IMR-90 (cell line): ENCODE measurements around the gene FLVCR2. TPM values are rescaled to one million over a fixed set of nuclear protein-coding genes. Genes with fewer than 3 reads are reported as not detected.

Experiments
- ATAC-seq: fragments of 200-7000 bp; cut with Tn5 transposase; 2 replicates; pipeline ENCODE4 v1.9.1; 2020; ENCODE audit warnings: low read depth, mild to moderate bottlenecking, moderate library complexity
- BruUV-seq: library from RNA; stranded (reverse); fragments of 400-500 nt; replicated peaks from 2 replicates; lab custom pipeline; 2021; lab: Mats Ljungman, UMichigan
- CTCF ChIA-PET: fragments of 300-600 bp; formaldehyde crosslinking; extraction: SDS; loops from one replicate; lab custom pipeline; 2021; ENCODE audit warnings: antibody characterized with exemption; lab: Yijun Ruan, JAX
- POLR2A ChIA-PET: fragments of 300-600 bp; sonication (Branson Sonifier 250); formaldehyde crosslinking; loops from one replicate; lab custom pipeline; 2022; ENCODE audit warnings: antibody characterized with exemption; ENCODE audit not compliant: unreplicated experiment; lab: Charles Lee
- DNase-seq: peaks from one replicate; pipeline ENCODE4 v3.0.0; 2013
- H2AFZ ChIP-seq: replicated peaks from 2 replicates; pipeline ENCODE3; 2013; ENCODE audit warnings: low read length, mild to moderate bottlenecking; ENCODE audit not compliant: poor library complexity
- H2AK5ac ChIP-seq: 2 replicates; pipeline ENCODE4 v1.6.1; 2013; ENCODE audit warnings: low read depth, low read length, inconsistent platforms
- H2AK9ac ChIP-seq: replicated peaks from 2 replicates; pipeline ENCODE3; 2013; ENCODE audit warnings: mild to moderate bottlenecking, low read depth, low read length, moderate library complexity; ENCODE audit not compliant: poor library complexity
- H2BK120ac ChIP-seq: 2 replicates; pipeline ENCODE4 v1.6.1; 2013; ENCODE audit warnings: low read depth, low read length, inconsistent platforms
- H2BK15ac ChIP-seq: 3 replicates; pipeline ENCODE4 v1.6.1; 2013; ENCODE audit warnings: low read depth, low read length, inconsistent platforms
- H2BK20ac ChIP-seq: 2 replicates; pipeline ENCODE4 v1.6.1; 2013; ENCODE audit warnings: low read depth, mild to moderate bottlenecking, inconsistent platforms, low read length, moderate library complexity
- H2BK5ac ChIP-seq: 2 replicates; pipeline ENCODE4 v1.6.1; 2013; ENCODE audit warnings: mild to moderate bottlenecking, low read depth, low read length, inconsistent platforms; ENCODE audit not compliant: poor library complexity, severe bottlenecking
- H3K14ac ChIP-seq: replicated peaks from 2 replicates; pipeline ENCODE4 v1.6.1; 2013; ENCODE audit warnings: low read depth, low read length, inconsistent platforms
- H3K18ac ChIP-seq: 2 replicates; pipeline ENCODE4 v1.6.1; 2013; ENCODE audit warnings: low read depth, low read length, control low read depth
- H3K23ac ChIP-seq: 2 replicates; pipeline ENCODE4 v1.6.1; 2013; ENCODE audit warnings: low read depth, low read length, inconsistent platforms
- H3K27ac ChIP-seq: 2 replicates; pipeline ENCODE4 v1.5.1; 2013; ENCODE audit warnings: mild to moderate bottlenecking, control low read depth, low read length; ENCODE audit not compliant: insufficient read depth
- H3K27me3 ChIP-seq: 2 replicates; pipeline ENCODE4 v1.6.1; 2013; ENCODE audit warnings: low read length; ENCODE audit not compliant: control insufficient read depth, insufficient read depth
- H3K36me3 ChIP-seq: 2 replicates; pipeline ENCODE4 v1.6.1; 2013; ENCODE audit warnings: low read length, mixed read lengths; ENCODE audit not compliant: control insufficient read depth, insufficient read depth
- H3K4ac ChIP-seq: 2 replicates; pipeline ENCODE4 v1.6.1; 2013; ENCODE audit warnings: low read depth, low read length, inconsistent platforms
- H3K4me1 ChIP-seq: 2 replicates; pipeline ENCODE4 v1.6.1; 2013; ENCODE audit warnings: low read length, mixed read lengths; ENCODE audit not compliant: control insufficient read depth, insufficient read depth
- H3K4me2 ChIP-seq: 2 replicates; pipeline ENCODE4 v1.6.1; 2013; ENCODE audit warnings: low read depth, mild to moderate bottlenecking, control low read depth, low read length, moderate library complexity
- H3K4me3 ChIP-seq: 2 replicates; pipeline ENCODE4 v1.5.1; 2013; ENCODE audit warnings: low read depth, mild to moderate bottlenecking, control low read depth, low read length, moderate library complexity; ENCODE audit not compliant: insufficient read depth
- H3K56ac ChIP-seq: 2 replicates; pipeline ENCODE4 v1.6.1; 2013; ENCODE audit warnings: low read length, inconsistent platforms; ENCODE audit not compliant: insufficient read depth; ENCODE audit errors: extremely low read depth
- H3K79me1 ChIP-seq, 2 experiments: 2 replicates each; pipeline ENCODE4 v1.6.1; 2013; ENCODE audit warnings: low read length in 2 of 2, inconsistent platforms in 1 of 2, low read depth in 1 of 2
- H3K9ac ChIP-seq: 2 replicates; pipeline ENCODE4 v1.6.1; 2013; ENCODE audit warnings: low read depth, low read length, control low read depth
- H3K9me1 ChIP-seq: 2 replicates; pipeline ENCODE4 v1.6.1; 2013; ENCODE audit warnings: low read length, inconsistent platforms; ENCODE audit not compliant: insufficient read depth
- H3K9me3 ChIP-seq: 2 replicates; pipeline ENCODE4 v1.6.1; 2013; ENCODE audit warnings: low read length; ENCODE audit not compliant: control insufficient read depth, insufficient read depth
- H4K20me1 ChIP-seq: 2 replicates; pipeline ENCODE4 v1.6.1; 2013; ENCODE audit warnings: low read length, inconsistent platforms; ENCODE audit not compliant: insufficient read depth
- H4K5ac ChIP-seq: 2 replicates; pipeline ENCODE4 v1.6.1; 2013; ENCODE audit warnings: mild to moderate bottlenecking, low read depth, low read length, control low read depth
- H4K8ac ChIP-seq, 2 experiments: 2 replicates each; pipeline ENCODE4 v1.6.1; 2013; ENCODE audit warnings: low read depth in 2 of 2, low read length in 2 of 2, control low read depth in 1 of 2, inconsistent platforms in 1 of 2
- H4K91ac ChIP-seq: 2 replicates; pipeline ENCODE4 v1.6.1; 2013; ENCODE audit warnings: low read depth, low read length, inconsistent platforms; ENCODE audit not compliant: insufficient read depth
- BHLHE40 ChIP-seq: fragments of 150-350 bp; IDR thresholded peaks from 2 replicates; pipeline ENCODE4 v1.6.1; 2016; ENCODE audit warnings: mild to moderate bottlenecking, low read depth, low read length
- CEBPB ChIP-seq: IDR thresholded peaks from 2 replicates; pipeline ENCODE4 v1.6.1; 2012; ENCODE audit warnings: low read depth, low read length, improper control_type of control experiment
- CHD1 ChIP-seq: IDR thresholded peaks from 2 replicates; pipeline ENCODE4 v1.6.1; 2012; ENCODE audit warnings: low read depth, low read length, improper control_type of control experiment
- CTCF ChIP-seq: conservative IDR thresholded peaks from 2 replicates; pipeline ENCODE4 v1.5.1; 2012; ENCODE audit warnings: mild to moderate bottlenecking, low read depth, low read length, improper control_type of control experiment
- ELK1 ChIP-seq: fragments of 150-350 bp; IDR thresholded peaks from 2 replicates; pipeline ENCODE4 v1.6.1; 2016; ENCODE audit warnings: low read depth, mild to moderate bottlenecking, low read length, moderate library complexity, borderline replicate concordance
- FOS ChIP-seq: fragments of 150-350 bp; IDR thresholded peaks from 2 replicates; pipeline ENCODE4 v1.6.1; 2016; ENCODE audit warnings: low read depth, low read length
- MAFK ChIP-seq: IDR thresholded peaks from 2 replicates; pipeline ENCODE4 v1.6.1; 2012; ENCODE audit warnings: low read depth, low read length, improper control_type of control experiment
- MAZ ChIP-seq: IDR thresholded peaks from 2 replicates; pipeline ENCODE4 v1.6.1; 2012; ENCODE audit warnings: low read depth, mild to moderate bottlenecking, low read length, improper control_type of control experiment, moderate library complexity, borderline replicate concordance
- MXI1 ChIP-seq: IDR thresholded peaks from 2 replicates; pipeline ENCODE4 v1.6.1; 2012; ENCODE audit warnings: low read depth, mild to moderate bottlenecking, low read length, moderate library complexity, borderline replicate concordance
- NFE2L2 ChIP-seq: fragments of 150-350 bp; IDR thresholded peaks from 2 replicates; pipeline ENCODE4 v1.6.1; 2016; ENCODE audit warnings: low read depth, mild to moderate bottlenecking, low read length
- POLR2A ChIP-seq: IDR thresholded peaks from 2 replicates; pipeline ENCODE4 v1.6.1; 2012; ENCODE audit warnings: mild to moderate bottlenecking, low read depth, low read length
- RAD21 ChIP-seq: IDR thresholded peaks from 2 replicates; pipeline ENCODE4 v1.6.1; 2012; ENCODE audit warnings: low read length, improper control_type of control experiment
- RCOR1 ChIP-seq: IDR thresholded peaks from 2 replicates; pipeline ENCODE4 v1.6.1; 2012; ENCODE audit warnings: mild to moderate bottlenecking, low read length, improper control_type of control experiment; ENCODE audit not compliant: insufficient replicate concordance
- RFX5 ChIP-seq: IDR thresholded peaks from 2 replicates; pipeline ENCODE4 v1.8.0; 2012; ENCODE audit warnings: low read depth, mild to moderate bottlenecking, low read length, moderate library complexity
- SMC3 ChIP-seq: fragments of 150-350 bp; IDR thresholded peaks from 2 replicates; pipeline ENCODE4 v1.6.1; 2016; ENCODE audit warnings: low read depth, mild to moderate bottlenecking, antibody characterized with exemption, low read length, moderate library complexity
- USF2 ChIP-seq: fragments of 150-350 bp; IDR thresholded peaks from 2 replicates; pipeline ENCODE4 v1.6.1; 2017; ENCODE audit warnings: mild to moderate bottlenecking, antibody characterized with exemption, low read length, low read depth
- WGBS, 2 experiments: methylation state at CpG; one replicate each; pipeline versions ENCODE4 v1.1.5 to v1.1.7; 2013; ENCODE audit warnings: missing lambda C conversion rate in 2 of 2; ENCODE audit not compliant: insufficient read length in 1 of 2; ENCODE audit errors: extremely low coverage in 2 of 2; 5-methylcytosine and 5-hydroxymethylcytosine counted together
- dilution Hi-C: fragments of 300-500 bp; cut with HindIII; formaldehyde crosslinking; loops from one replicate; pipeline ENCODE4 v1.14.3; 2018; ENCODE audit warnings: low sequenced_read_pairs; ENCODE audit not compliant: unreplicated experiment
- in situ Hi-C: fragments of 300-500 bp; cut with MboI; formaldehyde crosslinking; loops from 3 replicates; pipeline ENCODE4 v1.14.3; 2019; ENCODE audit warnings: low sequenced_read_pairs, inconsistent platforms, mixed read lengths
- intact Hi-C: fragments of 100-400 bp; cut with micrococcal nuclease; formaldehyde crosslinking; loops from 2 replicates; pipeline ENCODE4 v1.10.0; 2022
- polyA plus RNA-seq, 3 experiments: library from polyadenylated mRNA; depleted of rRNA; stranded (reverse); fragments of >200 nt; gene quantifications; 2 replicates each; pipeline ENCODE4 v1.2.3, GENCODE V29; 2012; ENCODE audit warnings: low replicate concordance in 1 of 3
- total RNA-seq: library from RNA; depleted of rRNA; stranded (reverse); fragments of >200 nt; gene quantifications from 2 replicates; pipeline ENCODE4 v1.2.3, GENCODE V29; 2012

FLVCR2 gene
- total and polyA plus RNA-seq, 2 of the 4 experiments (the other 2 are of a cell fraction): 0.94 to 1.4 TPM

- Histone ChIP-seq H3K9me1 (no peaks in the 10 kb centered on the region), H2BK5ac (no peak overlapping the region), H3K4me2 (no peak overlapping the region), H3K9me3 (peaks cover 2% of the 10 kb centered on the region; the same call in 1 of the 2 replicates), H3K9ac (no peak overlapping the region), H4K5ac (no peak overlapping the region), H3K4me1 (no peaks in the 10 kb centered on the region), H2AK5ac (no peak overlapping the region), H2AK9ac (no peak overlapping the region), H3K4ac (no peak overlapping the region), H2BK20ac (no peak overlapping the region), H3K36me3 (no peaks in the 10 kb centered on the region), H3K14ac (no peak overlapping the region), H3K79me1 (no peaks in the 10 kb centered on the region), H2AFZ (no peak overlapping the region), H4K20me1 (no peaks in the 10 kb centered on the region), H3K56ac (no peak overlapping the region), H3K23ac (no peak overlapping the region), H3K27me3 (peaks cover 26% of the 10 kb centered on the region), H3K18ac (no peak overlapping the region), H2BK120ac (no peak overlapping the region), H2BK15ac (no peak overlapping the region), H4K91ac (no peak overlapping the region), H3K27ac (no peak overlapping the region), H3K4me3 (no peak overlapping the region), H4K8ac (no peak overlapping the region)
- 53% methylated on average over 6 of the region's 6 CpGs; no CpG with 5 or more reads in 1 of the 2 experiments for WGBS, 2 experiments
- intact Hi-C loops (no loop called here), dilution Hi-C loops (no loop called here), in situ Hi-C loops (no loop called here)
- TF ChIP-seq BHLHE40: no peak
- no peak for TF ChIP-seq CEBPB
- no peak for TF ChIP-seq POLR2A
- TF ChIP-seq CTCF: no peak
- TF ChIP-seq NFE2L2: no peak
- TF ChIP-seq MXI1: no peak
- no peak for TF ChIP-seq MAFK
- TF ChIP-seq ELK1: no peak
- TF ChIP-seq FOS: no peak
- TF ChIP-seq RCOR1: no peak
- no peak for TF ChIP-seq MAZ
- TF ChIP-seq RAD21: no peak
- TF ChIP-seq RFX5: no peak
- TF ChIP-seq CHD1: no peak
- no peak for TF ChIP-seq SMC3
- no peak for TF ChIP-seq USF2
- ChIA-PET CTCF (no interaction called here), POLR2A (no interaction called here)
- no TSS peak for BruUV-seq
- no peak for DNase-seq
- no peak for ATAC-seq
Measured at GRCh38 chr14:75589931-75590330, 11.5 kb downstream of the FLVCR2 start.
